ENCODE data around the gene AMN.

AMN gene

GRCh38 chr14:102977475-102977874 lies 55.0 kb downstream of the AMN start:
- no peaks in the 10 kb centered on the region for H3K9me3 ChIP-seq
- H3K27ac ChIP-seq = no peak overlapping the region
- no peaks in the 10 kb centered on the region for H3K36me3 ChIP-seq
- H3K4me1 ChIP-seq (ENCODE audit: control insufficient read depth in 1 of 2, insufficient read depth in 1 of 2, low read depth in 1 of 2, low read length in 1 of 2) = no peaks in the 10 kb centered on the region
- peaks cover 5% of the 10 kb centered on the region for H3K27me3 ChIP-seq
- no peak for TF ChIP-seq CTCF (IDR thresholded peaks at IDR 0.05)
- H3K4me3 ChIP-seq (ENCODE audit: low read depth in 1 of 2, low read length in 1 of 2) = no peak overlapping the region

GRCh38 chr14:102979406-102979805 lies 56.9 kb downstream of the AMN start:
- Histone ChIP-seq H3K36me3 (no peaks in the 10 kb centered on the region), H3K4me3 (ENCODE audit: low read depth in 1 of 2, low read length in 1 of 2) (no peak overlapping the region), H3K4me1 (ENCODE audit: control insufficient read depth in 1 of 2, insufficient read depth in 1 of 2, low read depth in 1 of 2, low read length in 1 of 2) (no peaks in the 10 kb centered on the region), H3K27me3 (no peaks in the 10 kb centered on the region), H3K9me3 (no peaks in the 10 kb centered on the region), H3K27ac (no peak overlapping the region)
- no peak for TF ChIP-seq CTCF (IDR thresholded peaks at IDR 0.05)

- TF ChIP-seq CTCF (IDR thresholded peaks at IDR 0.05) = no peak
- H3K36me3 ChIP-seq = no peaks in the 10 kb centered on the region
These were observed 57.9 kb downstream of the AMN start for GRCh38 chr14:102980409-102980810.

More at GRCh38 chr14:102980409-102980810, 57.9 kb downstream of the AMN start:
- H3K4me3 ChIP-seq (ENCODE audit: low read depth in 1 of 2, low read length in 1 of 2) = no peak overlapping the region
- no peak overlapping the region for H3K27ac ChIP-seq
- no peaks in the 10 kb centered on the region for H3K9me3 ChIP-seq
- H3K4me1 ChIP-seq (ENCODE audit: control insufficient read depth in 1 of 2, insufficient read depth in 1 of 2, low read depth in 1 of 2, low read length in 1 of 2) = no peaks in the 10 kb centered on the region
- no peaks in the 10 kb centered on the region for H3K27me3 ChIP-seq
